GM12864 (cell line): ENCODE results near the gene SANBR.

ENCODE experiments used
- DNase-seq: peaks from one replicate; pipeline ENCODE4 v3.0.0-alpha.2; 2011; ENCODE audit warnings: low read depth
- H3K4me3 ChIP-seq: 2 replicates; pipeline ENCODE4 v1.5.1; 2011; ENCODE audit warnings: mild to moderate bottlenecking, low read depth, low read length, control low read depth
- CTCF ChIP-seq: IDR thresholded peaks from 2 replicates; pipeline ENCODE4 v1.5.1; 2011; ENCODE audit warnings: low read depth, mild to moderate bottlenecking, moderate library complexity, low read length, control low read depth, inconsistent platforms; ENCODE audit errors: missing control alignments

Gene SANBR

GRCh38 chr2:61045226-61045625, 20.4 kb upstream of the SANBR start:
- no peak overlapping the region for H3K4me3 ChIP-seq
- TF ChIP-seq CTCF: no peak
- DNase-seq: no peak

GRCh38 chr2:61045999-61046398, 19.7 kb upstream of the SANBR start:
- TF ChIP-seq CTCF: no peak
- DNase-seq: no peak
- H3K4me3 ChIP-seq: no peak overlapping the region

- DNase-seq: no peak
- H3K4me3 ChIP-seq: no peak overlapping the region
- TF ChIP-seq CTCF: no peak
These were observed 10.1 kb upstream of the SANBR start for GRCh38 chr2:61055557-61055956.

GRCh38 chr2:61057562-61057961, 8.1 kb upstream of the SANBR start:
- H3K4me3 ChIP-seq: no peak overlapping the region
- DNase-seq: no peak
- no peak for TF ChIP-seq CTCF

- DNase-seq: no peak
- TF ChIP-seq CTCF: no peak
- no peak overlapping the region for H3K4me3 ChIP-seq
These were observed 6.3 kb upstream of the SANBR start for GRCh38 chr2:61059382-61059781.

- no peak overlapping the region for H3K4me3 ChIP-seq
- no peak for TF ChIP-seq CTCF
- DNase-seq: no peak
These were observed 8.4 kb downstream of the SANBR start for GRCh38 chr2:61074100-61074499.

- TF ChIP-seq CTCF: no peak
- DNase-seq: no peak
These were observed 20.2 kb downstream of the SANBR start for GRCh38 chr2:61085883-61086282.

More at GRCh38 chr2:61085883-61086282, 20.2 kb downstream of the SANBR start:
- no peak overlapping the region for H3K4me3 ChIP-seq
